ENCODE results near the gene SLX4IP.

Gene SLX4IP

DNA sequence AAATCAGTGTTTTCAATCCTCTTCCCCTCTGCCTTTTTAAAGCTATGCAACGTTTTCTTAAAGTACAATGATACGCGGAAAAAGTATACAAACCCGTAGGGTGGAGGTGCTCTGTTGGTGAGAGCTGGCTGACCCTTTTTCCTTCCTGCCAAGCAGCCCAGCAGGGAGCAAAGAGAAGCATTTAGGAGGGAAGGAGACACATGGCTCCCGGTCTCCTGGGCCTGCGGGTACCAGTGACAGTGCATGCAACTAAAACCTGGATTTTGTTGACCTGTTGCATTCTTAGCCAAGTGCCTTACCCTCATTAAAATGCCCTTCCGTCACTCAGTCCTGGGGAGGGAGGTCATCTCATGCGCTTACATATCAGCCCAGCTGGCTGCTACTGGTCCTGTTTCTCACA lies 87.2 kb downstream of the SLX4IP start:
- DNase-seq (ENCODE audit: low read depth) = no peak

GRCh38 chr20:10523443-10523842 lies 88.3 kb downstream of the SLX4IP start:
- DNase-seq (ENCODE audit: low read depth) = no peak

DNA sequence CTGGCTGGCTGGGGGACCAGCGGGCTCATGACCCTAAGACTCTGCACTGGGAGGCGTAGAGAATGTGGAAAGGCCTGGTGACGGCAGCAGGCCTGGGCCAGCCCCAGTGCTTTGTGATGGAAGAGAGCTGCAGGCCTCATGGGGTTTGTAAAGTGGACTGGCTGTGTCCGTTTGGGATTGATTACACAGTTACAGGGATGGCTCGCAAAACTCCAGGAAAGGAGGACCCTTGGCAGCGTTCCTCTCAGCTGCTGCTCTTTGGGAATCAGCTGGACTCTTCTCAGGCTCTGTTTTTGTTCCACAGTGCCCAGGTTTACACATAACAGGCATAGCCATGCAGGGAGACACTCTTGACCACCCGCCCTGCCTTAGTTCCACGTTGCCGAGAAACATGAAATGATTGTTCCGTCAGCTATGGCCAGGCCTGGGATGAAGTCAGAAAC lies 89.0 kb downstream of the SLX4IP start:
- DNase-seq (ENCODE audit: low read depth) = no peak

GRCh38 chr20:10524643-10525042 lies 89.5 kb downstream of the SLX4IP start:
- no peak for DNase-seq (ENCODE audit: low read depth)

GRCh38 chr20:10527781-10528180 lies 92.7 kb downstream of the SLX4IP start:
- no peak for DNase-seq (ENCODE audit: low read depth)

- no peak for DNase-seq (ENCODE audit: low read depth)
Observed at GRCh38 chr20:10530883-10531282, 95.8 kb downstream of the SLX4IP start.

DNA sequence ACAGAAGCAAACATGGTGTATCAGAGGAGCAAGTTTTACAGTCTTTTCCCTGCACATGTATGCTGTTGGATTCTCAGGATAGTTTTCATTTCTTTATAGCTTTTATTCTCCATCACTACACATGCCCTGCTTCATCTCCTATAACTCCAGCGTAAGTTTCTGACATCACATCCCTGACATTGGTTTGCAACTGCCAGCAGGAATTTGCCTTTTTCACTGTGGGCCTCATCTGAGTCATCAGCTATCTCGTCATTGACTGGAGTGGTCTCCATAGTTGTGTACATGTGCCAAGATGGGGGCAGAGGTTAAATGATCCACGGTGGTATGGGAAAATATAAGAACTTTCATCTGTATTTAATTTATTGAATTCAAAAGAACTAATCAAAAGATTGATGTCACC lies 96.7 kb downstream of the SLX4IP start:
- no peak for DNase-seq (ENCODE audit: low read depth)

GRCh38 chr20:10532361-10532760 lies 97.3 kb downstream of the SLX4IP start:
- DNase-seq (ENCODE audit: low read depth) = no peak

DNA sequence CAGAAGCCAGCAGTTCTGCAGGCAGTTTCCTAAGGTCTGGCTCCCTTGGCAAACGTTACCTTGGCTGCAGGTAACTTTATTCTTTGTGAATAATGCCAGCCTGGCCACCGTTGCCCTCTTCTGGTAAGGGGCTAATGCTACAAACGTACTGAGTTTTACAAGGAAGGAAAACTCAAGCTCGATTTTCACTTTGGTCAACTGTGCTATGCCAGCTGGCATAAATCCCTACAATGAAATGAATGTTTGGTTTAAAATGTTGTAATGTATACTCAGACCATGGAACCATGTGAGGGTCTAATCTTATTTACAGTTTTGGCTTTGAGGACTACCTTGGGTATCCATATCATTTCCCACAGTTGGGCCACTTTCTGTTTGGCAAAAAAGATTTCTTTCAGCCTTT lies 101.4 kb downstream of the SLX4IP start:
- DNase-seq (ENCODE audit: low read depth) = no peak

- no peak for DNase-seq (ENCODE audit: low read depth)
Observed at GRCh38 chr20:10537850-10538480, 102.9 kb downstream of the SLX4IP start.

- no peak for DNase-seq (ENCODE audit: low read depth)
Observed at GRCh38 chr20:10538768-10539167, 103.7 kb downstream of the SLX4IP start.

DNA sequence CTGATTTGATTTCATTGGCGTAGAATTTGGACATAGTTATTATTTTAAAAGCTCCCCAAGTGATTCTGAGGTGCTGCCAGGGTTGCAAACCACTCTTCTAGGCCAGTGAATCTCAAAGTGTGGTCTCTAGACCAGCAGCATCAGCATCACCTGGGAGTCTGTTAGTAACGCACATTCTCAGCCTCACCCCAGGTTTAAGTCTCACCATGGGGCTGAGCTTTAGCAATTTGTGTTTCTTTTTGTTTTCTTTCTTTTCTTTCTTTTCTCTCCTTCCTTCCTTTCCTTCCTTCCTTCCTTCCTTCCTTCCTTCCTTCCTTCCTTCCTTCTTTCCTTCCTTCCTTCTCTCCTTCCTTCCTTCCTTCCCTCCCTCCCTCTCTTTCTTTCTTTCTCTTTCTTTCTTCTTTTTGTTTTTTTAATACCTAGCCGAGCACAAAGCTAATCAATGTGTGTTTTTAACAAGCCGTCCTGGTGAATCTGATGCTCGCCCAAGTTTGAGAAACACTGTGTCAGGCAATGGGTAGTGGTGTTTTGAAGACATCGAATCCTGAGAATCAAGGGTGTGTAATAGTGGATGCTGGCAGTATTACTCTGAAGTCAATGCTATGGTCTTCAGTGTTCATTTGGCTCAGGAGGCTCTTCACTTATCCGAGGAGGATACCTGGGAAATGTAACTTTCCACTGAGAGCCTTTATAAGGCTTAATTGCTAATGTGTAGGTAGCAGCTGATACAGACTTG lies 104.9 kb downstream of the SLX4IP start:
- DNase-seq (ENCODE audit: low read depth) = no peak

DNA sequence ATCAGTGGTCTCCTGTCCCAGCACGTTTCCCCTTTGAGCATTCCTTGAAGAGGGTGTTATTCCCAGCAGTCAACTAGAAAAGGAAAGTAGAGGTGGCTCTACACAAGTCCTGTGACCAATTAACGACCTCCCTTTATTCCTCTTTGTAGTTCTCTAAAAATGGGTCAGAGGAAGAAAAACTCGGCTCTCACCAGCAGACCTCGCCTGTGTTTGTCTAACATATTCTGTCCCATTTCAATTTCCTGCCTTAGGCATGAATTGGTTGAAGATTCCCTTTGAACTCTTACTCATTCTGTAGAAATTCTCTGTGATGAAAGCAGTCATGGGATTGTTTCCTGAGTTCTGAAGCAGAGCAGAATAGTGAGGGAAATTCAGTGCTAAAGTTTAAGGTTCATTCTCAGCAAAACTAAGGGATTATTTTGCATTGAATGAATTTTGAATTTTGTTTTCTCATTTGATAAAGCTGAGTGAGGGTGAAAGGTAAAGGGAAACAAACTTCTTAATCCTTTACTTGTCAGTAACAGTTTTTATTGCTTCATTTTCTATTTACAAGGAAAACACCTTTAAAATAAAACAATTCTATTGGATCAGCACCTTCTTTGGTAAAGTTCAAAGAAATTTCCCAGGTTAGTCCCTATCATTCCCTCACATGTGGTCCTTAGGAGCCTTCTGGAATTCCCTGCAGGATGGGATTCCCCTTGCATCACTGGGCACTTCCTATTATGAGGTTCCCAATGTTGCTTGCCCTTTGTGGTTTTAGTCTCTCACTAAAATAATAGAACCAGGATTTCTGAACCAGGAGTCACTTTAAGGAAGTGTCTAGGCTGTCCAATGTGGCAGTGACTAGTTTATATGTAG lies 105.8 kb downstream of the SLX4IP start:
- DNase-seq (ENCODE audit: low read depth) = no peak

DNA sequence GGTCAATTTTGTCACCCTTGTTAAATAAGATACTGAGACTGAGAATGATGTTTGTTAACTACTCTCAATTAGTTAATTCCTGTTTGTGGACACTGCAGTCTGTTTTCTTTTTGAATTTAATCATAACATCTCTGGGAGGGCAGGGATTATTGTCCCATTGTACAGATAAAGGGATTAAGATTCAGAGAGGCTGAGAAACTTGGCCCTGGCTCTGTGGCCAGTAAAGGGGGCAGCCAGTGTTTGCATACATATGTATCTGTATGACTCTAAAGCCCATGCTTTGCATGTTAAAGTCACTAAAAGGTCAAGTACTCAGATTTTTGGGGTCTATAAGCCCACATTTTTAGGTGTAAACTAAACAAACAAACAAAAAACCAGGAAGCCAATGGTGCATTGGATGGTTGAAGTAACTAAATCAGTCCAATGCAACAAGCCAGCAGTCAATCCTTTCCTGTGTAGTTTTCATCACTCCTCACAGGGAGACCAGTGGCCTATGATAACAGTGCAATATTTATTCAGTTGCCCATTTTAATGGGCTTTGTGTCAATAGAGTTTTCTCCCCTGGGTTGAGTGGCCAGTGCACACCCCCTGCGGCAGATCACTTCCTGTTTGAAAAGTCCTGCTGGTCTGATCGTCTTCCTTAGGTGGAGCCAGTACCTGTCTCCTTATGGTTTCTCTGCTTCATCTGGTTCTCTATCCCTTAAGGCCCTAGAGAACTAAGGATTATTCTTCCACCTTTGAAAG lies 106.7 kb downstream of the SLX4IP start:
- DNase-seq (ENCODE audit: low read depth) = no peak

GRCh38 chr20:10542442-10542841 lies 107.3 kb downstream of the SLX4IP start:
- no peak for DNase-seq (ENCODE audit: low read depth)

DNA sequence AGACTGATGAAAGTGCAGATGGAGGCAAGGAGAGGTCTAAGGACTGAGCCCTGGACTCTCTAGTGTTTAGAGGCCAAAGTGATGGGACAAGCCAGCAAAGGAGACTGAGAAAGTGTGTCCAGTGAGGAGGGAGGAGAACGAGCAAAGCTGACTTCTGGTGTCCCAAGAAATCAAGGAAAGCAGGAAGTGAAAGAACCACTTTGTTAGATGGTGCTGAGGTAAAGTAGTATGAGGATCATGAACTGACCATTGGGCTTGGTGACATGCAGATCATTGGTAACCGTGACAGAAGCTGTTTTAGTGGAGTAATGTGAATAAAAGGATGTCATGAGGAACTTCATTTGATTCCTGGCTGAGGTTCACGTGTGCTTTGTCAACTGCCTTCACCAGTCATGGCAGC lies 108.4 kb downstream of the SLX4IP start:
- DNase-seq (ENCODE audit: low read depth) = no peak

- no peak for DNase-seq (ENCODE audit: low read depth)
Observed at GRCh38 chr20:10547276-10548114, 112.4 kb downstream of the SLX4IP start.

- DNase-seq (ENCODE audit: low read depth) = no peak
Observed at GRCh38 chr20:10549511-10549910, 114.4 kb downstream of the SLX4IP start.

- DNase-seq (ENCODE audit: low read depth) = no peak
Observed at GRCh38 chr20:10550204-10551118, 115.4 kb downstream of the SLX4IP start.
